Tibial nerve (tissue), 4 donors: ENCODE results near the gene GHRL. TPM values are rescaled to one million over a fixed set of nuclear protein-coding genes. Genes with fewer than 3 reads are reported as not detected.

Source experiments
- DNase-seq, 2 donors: peaks; one replicate each; pipeline ENCODE4 v3.0.0-alpha.2; 2019; ENCODE audit warnings: low spot score in 2 of 2
- H3K27ac ChIP-seq, 4 donors: fragments of 200-600 bp; sonication (generic) in 3 of 4; one replicate each; pipeline ENCODE4 v1.5.1; 2017 to 2019; ENCODE audit warnings: mild to moderate bottlenecking in 1 of 4
- H3K27me3 ChIP-seq, 2 donors: fragments of 200-600 bp; sonication (generic) in 1 of 2; one replicate each; pipeline versions ENCODE4 v1.5.1 to v1.6.0; 2017 to 2019
- H3K36me3 ChIP-seq, 3 donors: fragments of 200-600 bp; sonication (generic); one replicate each; pipeline ENCODE4 v1.5.1; 2018 to 2019
- H3K4me1 ChIP-seq, 4 donors: fragments of 200-600 bp; sonication (generic) in 3 of 4; one replicate each; pipeline ENCODE4 v1.5.1; 2017 to 2019
- H3K4me3 ChIP-seq, 4 donors: fragments of 200-600 bp; sonication (generic) in 3 of 4; one replicate each; pipeline ENCODE4 v1.5.1; 2017 to 2019; ENCODE audit warnings: mild to moderate bottlenecking in 1 of 4, moderate library complexity in 1 of 4
- H3K9me3 ChIP-seq, 4 donors: fragments of 200-600 bp; sonication (generic) in 3 of 4; one replicate each; pipeline ENCODE4 v1.5.1; 2017 to 2019
- EP300 ChIP-seq, 2 donors: sonication (generic); formaldehyde crosslinking; IDR thresholded peaks; one replicate each; pipeline ENCODE4 v1.6.1; 2017; ENCODE audit warnings: antibody characterized with exemption in 2 of 2, mild to moderate bottlenecking in 1 of 2
- POLR2A ChIP-seq, 2 donors: fragments of 450-650 bp; IDR thresholded peaks; one replicate each; pipeline ENCODE4 v1.6.1; 2017; ENCODE audit warnings: antibody characterized with exemption in 2 of 2, mild to moderate bottlenecking in 2 of 2, moderate library complexity in 2 of 2
- WGBS, 2 donors: methylation state at CpG; one replicate each; pipeline ENCODE4 v1.1.5; 2018; 5-methylcytosine and 5-hydroxymethylcytosine counted together
- total RNA-seq, 4 donors: library from RNA; depleted of rRNA; stranded (reverse); fragments of >200 nt; gene quantifications; one replicate each; pipeline ENCODE4 v1.1.0, GENCODE V29; 2016
- TF ChIP-seq, protein P1 (sequence below), 5 experiments: fragments of 200-600 bp in 3 of 5; fragments of 450-650 bp in 2 of 5; sonication (generic) in 3 of 5; IDR thresholded peaks; one replicate each; pipeline ENCODE4 v1.5.1; 2016 to 2019; ENCODE audit warnings: antibody characterized with exemption in 5 of 5, mild to moderate bottlenecking in 3 of 5, moderate library complexity in 2 of 5

The GHRL gene
- total RNA-seq, 4 donors from 2014 or later, result 0.60 to 3.7 (median 2.9) TPM; not detected in 1

DNA sequence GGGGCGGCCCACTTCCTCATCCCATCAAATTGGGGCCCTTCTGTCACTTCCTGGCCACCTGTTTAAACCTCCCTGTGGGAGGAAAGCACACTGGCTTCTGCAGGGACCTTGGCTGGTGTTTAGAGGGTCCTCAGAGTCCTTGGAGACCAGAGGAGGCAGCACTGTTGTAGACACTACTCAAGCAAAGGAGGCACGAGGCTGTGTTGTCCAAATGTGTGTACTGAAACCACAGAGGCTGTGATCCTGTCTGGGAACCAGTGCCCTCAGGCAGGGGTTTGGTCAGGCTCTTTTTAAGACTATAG is 40.6 kb upstream of the GHRL start:
- TF ChIP-seq POLR2A (IDR thresholded peaks at IDR 0.05) (no peak), EP300 (IDR thresholded peaks at IDR 0.05) (no peak)
- TF ChIP-seq, protein P1, sequence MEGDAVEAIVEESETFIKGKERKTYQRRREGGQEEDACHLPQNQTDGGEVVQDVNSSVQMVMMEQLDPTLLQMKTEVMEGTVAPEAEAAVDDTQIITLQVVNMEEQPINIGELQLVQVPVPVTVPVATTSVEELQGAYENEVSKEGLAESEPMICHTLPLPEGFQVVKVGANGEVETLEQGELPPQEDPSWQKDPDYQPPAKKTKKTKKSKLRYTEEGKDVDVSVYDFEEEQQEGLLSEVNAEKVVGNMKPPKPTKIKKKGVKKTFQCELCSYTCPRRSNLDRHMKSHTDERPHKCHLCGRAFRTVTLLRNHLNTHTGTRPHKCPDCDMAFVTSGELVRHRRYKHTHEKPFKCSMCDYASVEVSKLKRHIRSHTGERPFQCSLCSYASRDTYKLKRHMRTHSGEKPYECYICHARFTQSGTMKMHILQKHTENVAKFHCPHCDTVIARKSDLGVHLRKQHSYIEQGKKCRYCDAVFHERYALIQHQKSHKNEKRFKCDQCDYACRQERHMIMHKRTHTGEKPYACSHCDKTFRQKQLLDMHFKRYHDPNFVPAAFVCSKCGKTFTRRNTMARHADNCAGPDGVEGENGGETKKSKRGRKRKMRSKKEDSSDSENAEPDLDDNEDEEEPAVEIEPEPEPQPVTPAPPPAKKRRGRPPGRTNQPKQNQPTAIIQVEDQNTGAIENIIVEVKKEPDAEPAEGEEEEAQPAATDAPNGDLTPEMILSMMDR (IDR thresholded peaks at IDR 0.05), result no peak
- Histone ChIP-seq H3K27me3 (peaks cover 0 to 10% of the 10 kb centered on the region in 2 donors), H3K36me3 (peaks cover 0 to 3% (median 0%) of the 10 kb centered on the region in 3 donors), H3K27ac (no peak overlapping the region), H3K4me1 (no peaks in the 10 kb centered on the region), H3K4me3 (no peak overlapping the region), H3K9me3 (no peaks in the 10 kb centered on the region)
- no peak for DNase-seq
- WGBS, 2 donors, result 63 to 77% methylated on average over 2 of the region's 2 CpGs

DNA sequence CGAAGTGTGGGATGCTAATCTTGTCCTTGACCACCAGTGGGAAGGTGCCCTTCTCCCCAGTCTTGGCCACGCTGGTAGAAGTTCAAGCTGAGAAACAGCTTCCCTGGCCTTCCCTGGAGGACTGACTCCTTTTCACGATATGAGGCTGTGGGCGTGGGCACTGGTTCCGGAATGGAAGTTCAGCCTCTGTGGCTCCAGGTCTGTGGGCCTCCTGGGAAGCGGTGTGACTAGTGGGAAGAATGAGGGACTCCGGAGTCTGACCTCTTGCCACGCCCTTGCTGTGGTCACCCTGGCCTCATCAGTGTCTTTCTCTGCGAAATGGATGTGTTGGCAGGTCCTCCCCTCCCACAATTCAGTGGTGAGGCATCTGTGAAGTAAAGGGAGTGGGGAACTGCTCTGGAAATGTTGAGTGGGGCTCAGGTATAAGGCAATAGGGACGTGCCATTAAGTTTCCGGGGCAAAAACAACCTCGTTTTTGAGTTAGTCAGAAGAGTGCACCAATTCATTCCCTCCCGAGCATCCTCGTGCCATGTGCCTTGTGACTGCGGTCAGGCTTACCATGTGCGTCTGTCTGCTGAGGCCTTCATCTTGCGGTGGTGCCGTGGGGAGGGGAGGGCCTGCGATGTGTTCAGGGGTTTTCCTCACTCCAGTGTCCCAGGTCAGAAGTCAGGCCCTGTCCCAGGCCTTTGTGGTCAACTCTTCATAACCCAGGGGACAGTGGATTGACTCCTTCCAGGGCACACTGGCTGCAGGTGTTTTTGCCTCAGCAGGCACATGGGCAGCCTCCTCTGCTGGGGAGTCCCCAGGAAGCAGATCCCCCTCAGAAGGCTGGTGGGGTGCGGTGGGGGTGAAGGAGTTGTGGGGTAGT is 40.0 kb upstream of the GHRL start:
- DNase-seq, result no peak
- Histone ChIP-seq H3K27ac (no peak overlapping the region), H3K9me3 (no peaks in the 10 kb centered on the region), H3K4me1 (no peaks in the 10 kb centered on the region), H3K36me3 (peaks cover 0 to 3% (median 0%) of the 10 kb centered on the region in 3 donors), H3K4me3 (no peak overlapping the region), H3K27me3 (peaks cover 0 to 12% of the 10 kb centered on the region in 2 donors)
- 88 to 91% methylated on average over 18 to 20 of the region's 20 CpGs for WGBS, 2 donors
- TF ChIP-seq, protein P1 (IDR thresholded peaks at IDR 0.05), result no peak

DNA sequence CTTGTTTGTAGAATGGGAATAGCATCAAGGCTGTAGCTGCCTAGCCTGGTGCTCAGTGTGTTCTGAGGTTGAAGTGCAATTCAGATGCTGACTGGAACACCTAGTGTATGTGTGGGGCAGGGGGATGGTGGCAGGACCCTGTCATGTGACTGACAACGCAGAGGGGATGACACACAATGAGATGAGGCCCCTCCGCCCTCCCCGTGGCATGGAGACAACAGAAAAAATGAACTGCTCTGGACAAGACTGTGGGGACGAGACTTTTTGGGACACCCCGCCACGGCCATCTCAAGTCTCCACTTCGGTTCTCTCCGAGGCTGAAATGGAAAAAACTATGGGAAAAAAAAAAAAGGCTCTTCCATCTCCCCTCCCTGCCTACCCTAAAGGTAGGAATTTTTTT is 38.6 kb upstream of the GHRL start:
- no peak for DNase-seq
- peaks cover 0 to 3% (median 0%) of the 10 kb centered on the region in 3 donors for H3K36me3 ChIP-seq
- no peak overlapping the region for H3K27ac ChIP-seq
- no peak overlapping the region for H3K4me3 ChIP-seq
- WGBS, 2 donors, result 76 to 83% methylated on average over 8 of the region's 8 CpGs
- TF ChIP-seq, protein P1 (IDR thresholded peaks at IDR 0.05), result no peak
- TF ChIP-seq POLR2A (IDR thresholded peaks at IDR 0.05) (no peak), EP300 (IDR thresholded peaks at IDR 0.05) (no peak)
- H3K9me3 ChIP-seq, result no peaks in the 10 kb centered on the region
- H3K4me1 ChIP-seq, result no peaks in the 10 kb centered on the region
- H3K27me3 ChIP-seq, result peaks cover 0 to 12% of the 10 kb centered on the region in 2 donors

DNA sequence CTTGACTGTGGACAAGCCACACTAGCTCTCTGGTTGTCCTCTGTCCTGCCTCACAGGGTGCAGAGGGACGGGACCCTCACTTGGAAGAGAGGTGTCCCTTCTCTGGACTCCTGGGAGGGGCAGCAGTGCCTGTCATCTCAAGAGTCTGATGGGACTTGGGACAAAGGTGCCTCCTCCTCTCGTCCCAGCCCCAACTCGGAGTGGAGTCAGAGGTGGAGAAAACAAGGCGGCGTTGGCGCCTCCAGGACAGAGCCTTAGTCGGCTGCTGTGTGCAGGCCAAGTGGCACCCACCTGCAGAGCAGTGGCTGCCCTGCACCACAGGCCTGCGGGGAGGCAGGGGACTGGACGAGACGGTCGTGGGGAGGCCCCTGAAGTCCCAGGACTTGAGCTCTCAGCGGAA is 37.6 kb upstream of the GHRL start:
- H3K4me1 ChIP-seq, result no peaks in the 10 kb centered on the region
- no peak for DNase-seq
- peaks cover 0 to 3% (median 0%) of the 10 kb centered on the region in 3 donors for H3K36me3 ChIP-seq
- no peak overlapping the region for H3K27ac ChIP-seq
- no peak overlapping the region for H3K4me3 ChIP-seq
- 76% methylated on average over 12 of the region's 12 CpGs for WGBS, 2 donors
- no peak for TF ChIP-seq EP300 (IDR thresholded peaks at IDR 0.05)
- TF ChIP-seq POLR2A (IDR thresholded peaks at IDR 0.05), result no peak
- TF ChIP-seq, protein P1 (IDR thresholded peaks at IDR 0.05), result no peak
- H3K9me3 ChIP-seq, result no peaks in the 10 kb centered on the region
- H3K27me3 ChIP-seq, result peaks cover 0 to 12% of the 10 kb centered on the region in 2 donors

GRCh38 chr3:10329495-10330015 is 36.8 kb upstream of the GHRL start:
- Histone ChIP-seq H3K27ac (no peak overlapping the region), H3K4me3 (no peak overlapping the region), H3K36me3 (peaks cover 0 to 3% (median 0%) of the 10 kb centered on the region in 3 donors), H3K9me3 (no peaks in the 10 kb centered on the region), H3K4me1 (no peaks in the 10 kb centered on the region), H3K27me3 (peaks cover 0 to 12% of the 10 kb centered on the region in 2 donors)
- TF ChIP-seq, protein P1 (IDR thresholded peaks at IDR 0.05), result no peak
- no peak for TF ChIP-seq POLR2A (IDR thresholded peaks at IDR 0.05)
- TF ChIP-seq EP300 (IDR thresholded peaks at IDR 0.05), result no peak
- WGBS, 2 donors, result 75% methylated on average over 14 of the region's 14 CpGs
- no peak for DNase-seq
